Loucy (cell line): ENCODE results near the gene HS6ST3.

Experiments
- H2AFZ ChIP-seq: fragments of 200-600 bp; sonication (generic); 2 replicates; pipeline ENCODE4 v1.6.0; 2016; ENCODE audit warnings: antibody characterized with exemption, mild to moderate bottlenecking, low read length, moderate library complexity
- H3F3A ChIP-seq: fragments of 200-600 bp; 2 replicates; pipeline ENCODE4 v1.6.0; 2016; ENCODE audit warnings: antibody characterized with exemption, low read depth, mild to moderate bottlenecking
- H3K27me3 ChIP-seq: fragments of 200-600 bp; sonication (generic); 2 replicates; pipeline ENCODE4 v1.6.1; 2014; ENCODE audit warnings: low read length, mild to moderate bottlenecking; ENCODE audit not compliant: insufficient read depth, poor library complexity, severe bottlenecking
- H3K36me3 ChIP-seq: fragments of 200-600 bp; sonication (generic); 2 replicates; pipeline ENCODE4 v1.6.1; 2016; ENCODE audit warnings: low read length; ENCODE audit not compliant: insufficient read depth
- H3K4me1 ChIP-seq: fragments of 200-600 bp; sonication (generic); 2 replicates; pipeline ENCODE4 v1.5.1; 2014; ENCODE audit warnings: low read length, mild to moderate bottlenecking; ENCODE audit not compliant: insufficient read depth, poor library complexity, severe bottlenecking
- H3K4me2 ChIP-seq: fragments of 200-600 bp; sonication (generic); 2 replicates; pipeline ENCODE4 v1.6.0; 2014; ENCODE audit warnings: antibody characterized with exemption, low read length, low read depth, mild to moderate bottlenecking; ENCODE audit not compliant: poor library complexity, severe bottlenecking
- H3K4me3 ChIP-seq: fragments of 200-600 bp; sonication (generic); 2 replicates; pipeline ENCODE4 v1.5.1; 2014; ENCODE audit warnings: low read length, mild to moderate bottlenecking, mixed read lengths; ENCODE audit not compliant: poor library complexity, severe bottlenecking
- H3K79me2 ChIP-seq: fragments of 200-600 bp; sonication (generic); 2 replicates; pipeline ENCODE4 v1.6.1; 2014; ENCODE audit warnings: low read length; ENCODE audit not compliant: insufficient read depth
- H3K9ac ChIP-seq: fragments of 200-600 bp; sonication (generic); 2 replicates; pipeline ENCODE4 v1.6.0; 2014; ENCODE audit warnings: mild to moderate bottlenecking, low read depth, low read length, moderate library complexity; ENCODE audit not compliant: poor library complexity, severe bottlenecking
- H3K9me2 ChIP-seq: fragments of 200-600 bp; sonication (generic); replicated peaks from 2 replicates; pipeline ENCODE4 v1.6.1; 2016; ENCODE audit warnings: low read depth, low read length, mixed read lengths
- H3K9me3 ChIP-seq: fragments of 200-600 bp; sonication (generic); 2 replicates; pipeline ENCODE4 v1.6.1; 2014; ENCODE audit warnings: mild to moderate bottlenecking, antibody characterized with exemption, low read length, low read depth; ENCODE audit not compliant: insufficient read depth
- H4K20me1 ChIP-seq: fragments of 200-600 bp; sonication (generic); 2 replicates; pipeline ENCODE4 v1.6.0; 2014; ENCODE audit warnings: antibody characterized with exemption, low read length, mild to moderate bottlenecking; ENCODE audit not compliant: insufficient read depth, poor library complexity, severe bottlenecking
- EZH2phosphoT487 ChIP-seq: fragments of 200-600 bp; IDR thresholded peaks from 2 replicates; pipeline ENCODE4 v1.6.1; 2018; ENCODE audit warnings: antibody characterized with exemption, mild to moderate bottlenecking, moderate library complexity, borderline replicate concordance
- TF ChIP-seq, protein P1 (sequence below): fragments of 200-600 bp; sonication (generic); conservative IDR thresholded peaks from 2 replicates; pipeline ENCODE4 v1.5.1; 2014; ENCODE audit warnings: mild to moderate bottlenecking, antibody characterized with exemption, low read length

Gene HS6ST3

DNA sequence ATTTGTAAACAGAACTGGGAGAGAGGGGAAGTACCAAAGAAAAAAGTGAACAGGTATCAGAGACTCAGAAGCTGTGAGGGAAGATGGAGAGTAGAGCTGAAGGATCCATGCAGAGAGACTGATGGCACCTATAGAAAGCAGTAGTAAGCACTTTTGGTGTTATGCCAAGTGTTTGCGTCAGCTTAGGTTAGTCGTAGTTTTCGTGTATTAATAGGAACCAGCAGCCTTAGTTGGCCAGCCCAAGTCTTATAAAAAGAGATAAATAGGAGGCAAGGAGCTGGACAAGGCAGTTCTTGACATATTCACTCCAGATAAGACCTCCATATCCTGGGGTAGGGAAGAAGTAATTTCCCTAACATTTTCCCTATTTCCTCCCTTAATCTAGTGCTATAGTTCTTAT lies 690.2 kb downstream of the HS6ST3 start:
- Histone ChIP-seq H3K4me3 (no peak overlapping the region), H3K9ac (no peak overlapping the region), H3K9me2 (no peaks in the 10 kb centered on the region), H4K20me1 (no peaks in the 10 kb centered on the region), H3K79me2 (no peaks in the 10 kb centered on the region), H3K4me2 (no peak overlapping the region), H3K9me3 (no peaks in the 10 kb centered on the region), H2AFZ (no peak overlapping the region), H3F3A (no peaks in the 10 kb centered on the region), H3K36me3 (no peaks in the 10 kb centered on the region), H3K4me1 (no peaks in the 10 kb centered on the region), H3K27me3 (no peaks in the 10 kb centered on the region)
- TF ChIP-seq, protein P1, sequence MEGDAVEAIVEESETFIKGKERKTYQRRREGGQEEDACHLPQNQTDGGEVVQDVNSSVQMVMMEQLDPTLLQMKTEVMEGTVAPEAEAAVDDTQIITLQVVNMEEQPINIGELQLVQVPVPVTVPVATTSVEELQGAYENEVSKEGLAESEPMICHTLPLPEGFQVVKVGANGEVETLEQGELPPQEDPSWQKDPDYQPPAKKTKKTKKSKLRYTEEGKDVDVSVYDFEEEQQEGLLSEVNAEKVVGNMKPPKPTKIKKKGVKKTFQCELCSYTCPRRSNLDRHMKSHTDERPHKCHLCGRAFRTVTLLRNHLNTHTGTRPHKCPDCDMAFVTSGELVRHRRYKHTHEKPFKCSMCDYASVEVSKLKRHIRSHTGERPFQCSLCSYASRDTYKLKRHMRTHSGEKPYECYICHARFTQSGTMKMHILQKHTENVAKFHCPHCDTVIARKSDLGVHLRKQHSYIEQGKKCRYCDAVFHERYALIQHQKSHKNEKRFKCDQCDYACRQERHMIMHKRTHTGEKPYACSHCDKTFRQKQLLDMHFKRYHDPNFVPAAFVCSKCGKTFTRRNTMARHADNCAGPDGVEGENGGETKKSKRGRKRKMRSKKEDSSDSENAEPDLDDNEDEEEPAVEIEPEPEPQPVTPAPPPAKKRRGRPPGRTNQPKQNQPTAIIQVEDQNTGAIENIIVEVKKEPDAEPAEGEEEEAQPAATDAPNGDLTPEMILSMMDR, result no peak
- no peak for TF ChIP-seq EZH2phosphoT487

DNA sequence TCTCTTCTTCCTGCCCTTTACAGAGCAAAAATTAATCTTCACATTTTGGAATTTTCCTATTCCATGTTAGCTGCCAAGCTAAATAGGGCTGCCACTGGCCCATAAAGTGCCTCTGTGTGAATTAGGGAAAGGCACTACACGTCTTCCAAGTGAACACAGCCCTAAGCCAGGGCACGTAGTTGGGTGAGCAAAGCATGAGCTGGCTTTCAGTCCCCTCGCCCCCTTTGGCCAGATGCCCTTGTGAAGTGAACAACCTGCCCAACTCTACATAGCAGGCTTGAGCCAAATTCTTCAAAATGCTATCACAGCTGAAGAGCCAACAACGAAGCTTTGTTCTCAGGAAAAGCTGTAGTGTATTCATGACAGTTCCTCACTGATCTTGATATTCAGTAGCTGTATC lies 691.2 kb downstream of the HS6ST3 start:
- Histone ChIP-seq H3K9me2 (no peaks in the 10 kb centered on the region), H2AFZ (no peak overlapping the region), H4K20me1 (no peaks in the 10 kb centered on the region), H3K27me3 (no peaks in the 10 kb centered on the region), H3F3A (no peaks in the 10 kb centered on the region), H3K9me3 (no peaks in the 10 kb centered on the region), H3K9ac (no peak overlapping the region), H3K36me3 (no peaks in the 10 kb centered on the region), H3K4me2 (no peak overlapping the region), H3K4me3 (no peak overlapping the region), H3K79me2 (no peaks in the 10 kb centered on the region), H3K4me1 (no peaks in the 10 kb centered on the region)
- TF ChIP-seq EZH2phosphoT487, result no peak
- TF ChIP-seq, protein P1, result no peak

DNA sequence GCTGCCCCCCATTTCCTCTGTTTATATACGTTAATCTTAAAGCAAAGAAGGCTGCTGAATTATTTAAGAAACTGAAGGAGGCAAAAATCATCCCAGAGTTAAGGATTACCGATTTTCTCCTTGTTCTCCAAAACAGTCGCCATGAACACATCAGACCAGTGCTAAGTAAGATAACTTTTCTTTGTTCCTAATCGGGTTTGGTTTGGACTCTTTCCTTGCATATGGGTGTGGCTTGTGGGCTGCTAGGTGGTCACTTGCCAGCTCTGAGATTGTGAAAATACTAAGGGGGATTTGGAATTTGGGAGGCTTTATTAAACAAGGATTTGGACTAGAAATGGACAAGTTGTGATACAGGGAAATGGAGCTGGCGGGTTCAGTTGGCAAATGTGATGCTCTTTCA lies 692.3 kb downstream of the HS6ST3 start:
- Histone ChIP-seq H3K79me2 (no peaks in the 10 kb centered on the region), H3K36me3 (no peaks in the 10 kb centered on the region), H3K9me2 (no peaks in the 10 kb centered on the region), H2AFZ (no peak overlapping the region), H3F3A (no peaks in the 10 kb centered on the region), H3K4me2 (no peak overlapping the region), H3K9me3 (no peaks in the 10 kb centered on the region), H4K20me1 (no peaks in the 10 kb centered on the region), H3K27me3 (no peaks in the 10 kb centered on the region), H3K4me1 (no peaks in the 10 kb centered on the region), H3K4me3 (no peak overlapping the region), H3K9ac (no peak overlapping the region)
- TF ChIP-seq, protein P1, result no peak
- no peak for TF ChIP-seq EZH2phosphoT487
